VCaP (cell line): ENCODE results near the gene ST6GALNAC1.

Experiments
- H3K27ac ChIP-seq: fragments of 450-650 bp; 2 replicates; pipeline ENCODE4 v1.5.1; 2017
- CTCF ChIP-seq: fragments of 450-650 bp; conservative IDR thresholded peaks from 2 replicates; pipeline ENCODE4 v1.5.1; 2017; ENCODE audit warnings: mild to moderate bottlenecking, moderate library complexity

The ST6GALNAC1 gene

GRCh38 chr17:76585033-76585648, 58.4 kb downstream of the ST6GALNAC1 start:
- H3K27ac ChIP-seq, result peak overlapping the region; percentile 27; the same call in 1 of the 2 replicates
- TF ChIP-seq CTCF, result no peak

- TF ChIP-seq CTCF, result no peak
- H3K27ac ChIP-seq, result peak overlapping the region; percentile 27; the same call in 1 of the 2 replicates
Measured at GRCh38 chr17:76584427-76585032, 59.0 kb downstream of the ST6GALNAC1 start.

- TF ChIP-seq CTCF, result no peak
- H3K27ac ChIP-seq, result no peak overlapping the region
Measured at GRCh38 chr17:76582660-76583059, 60.9 kb downstream of the ST6GALNAC1 start.

GRCh38 chr17:76581515-76581914, 62.0 kb downstream of the ST6GALNAC1 start:
- no peak overlapping the region for H3K27ac ChIP-seq
- TF ChIP-seq CTCF, result no peak

GRCh38 chr17:76579281-76579680, 64.3 kb downstream of the ST6GALNAC1 start:
- no peak overlapping the region for H3K27ac ChIP-seq
- TF ChIP-seq CTCF, result no peak

GRCh38 chr17:76578376-76578775, 65.2 kb downstream of the ST6GALNAC1 start:
- H3K27ac ChIP-seq, result no peak overlapping the region
- no peak for TF ChIP-seq CTCF

- no peak overlapping the region for H3K27ac ChIP-seq
- no peak for TF ChIP-seq CTCF
Measured at GRCh38 chr17:76577876-76578275, 65.7 kb downstream of the ST6GALNAC1 start.
